HG03097 (cell line): Measurements from ENCODE around the gene HOXB6.

Experiments used
- ATAC-seq: cut with Tn5 transposase; IDR thresholded peaks from one replicate; pipeline ENCODE4 v1.9.1; 2021; ENCODE audit not compliant: unreplicated experiment, low FRiP score

The HOXB6 gene

DNA sequence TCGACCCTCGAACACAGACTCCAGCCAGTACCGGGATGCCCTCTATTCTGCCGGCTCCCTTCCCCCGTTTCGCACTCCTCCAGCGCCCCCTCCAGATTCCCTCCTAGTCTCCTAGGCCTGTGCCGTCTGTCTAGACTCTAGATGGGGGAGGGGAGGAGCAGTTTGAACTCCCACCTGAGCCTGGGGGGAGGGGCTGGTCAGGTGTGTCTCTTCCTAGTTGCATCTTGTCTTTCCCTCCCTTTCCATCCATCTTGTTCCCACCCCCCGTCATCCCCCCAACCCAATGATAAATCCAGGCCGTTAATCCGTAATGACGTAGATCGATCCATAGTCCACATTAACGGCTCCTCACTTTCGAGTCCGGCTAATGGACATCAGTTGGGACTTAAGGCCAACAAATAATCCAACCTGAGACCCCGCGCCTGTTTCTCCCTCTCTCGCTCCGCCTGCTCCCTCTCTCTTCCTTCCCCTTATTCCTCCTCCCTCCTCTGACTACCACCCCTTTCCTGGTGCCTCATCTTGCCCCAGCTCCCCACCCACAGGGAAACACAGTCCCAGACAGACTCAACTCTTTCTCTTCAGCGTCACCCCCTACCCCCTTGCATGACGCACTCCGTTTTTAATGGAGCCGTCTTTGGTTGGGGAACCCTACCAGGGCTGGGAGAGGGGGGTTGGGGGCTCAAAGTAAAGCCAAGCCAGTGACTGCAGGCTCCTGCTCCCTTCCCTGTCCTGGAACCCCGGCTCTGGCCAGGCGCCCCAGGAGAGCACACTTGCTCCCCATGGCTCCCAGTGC is 7.9 kb downstream of the HOXB6 start:
- ATAC-seq = no peak

DNA sequence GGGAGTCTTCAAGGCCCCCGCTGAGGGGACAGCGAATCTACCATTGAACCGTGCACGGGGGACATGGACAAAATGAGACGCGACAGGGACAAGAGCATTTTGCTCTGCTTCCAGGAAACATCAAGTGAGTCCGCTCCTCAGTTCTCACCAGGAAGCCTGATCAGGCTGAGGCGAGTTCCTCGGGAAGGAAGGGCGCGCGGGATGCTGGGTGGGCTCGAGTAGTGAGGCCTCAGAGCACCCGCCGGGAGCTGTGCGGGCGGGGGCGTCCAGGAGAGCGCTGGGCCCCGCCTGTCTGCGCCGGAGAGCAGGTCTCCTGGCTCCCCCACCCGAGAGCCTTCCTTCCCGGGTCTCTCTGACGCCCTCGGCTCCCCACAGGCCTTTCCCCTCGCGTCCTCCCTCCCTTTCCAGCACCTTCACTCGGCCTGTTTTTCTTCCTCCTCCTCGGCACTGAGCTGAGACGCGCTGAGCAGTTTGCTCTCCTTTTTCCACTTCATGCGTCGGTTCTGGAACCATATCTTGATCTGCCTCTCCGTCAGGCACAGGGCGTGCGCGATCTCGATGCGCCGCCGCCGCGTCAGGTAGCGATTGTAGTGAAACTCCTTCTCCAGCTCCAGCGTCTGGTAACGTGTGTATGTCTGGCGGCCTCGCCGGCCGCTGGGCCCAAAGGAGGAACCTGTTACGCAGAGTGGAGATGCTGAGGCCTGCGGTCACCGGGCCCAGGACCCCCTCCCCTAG is 8.6 kb downstream of the HOXB6 start:
- ATAC-seq = no peak

DNA sequence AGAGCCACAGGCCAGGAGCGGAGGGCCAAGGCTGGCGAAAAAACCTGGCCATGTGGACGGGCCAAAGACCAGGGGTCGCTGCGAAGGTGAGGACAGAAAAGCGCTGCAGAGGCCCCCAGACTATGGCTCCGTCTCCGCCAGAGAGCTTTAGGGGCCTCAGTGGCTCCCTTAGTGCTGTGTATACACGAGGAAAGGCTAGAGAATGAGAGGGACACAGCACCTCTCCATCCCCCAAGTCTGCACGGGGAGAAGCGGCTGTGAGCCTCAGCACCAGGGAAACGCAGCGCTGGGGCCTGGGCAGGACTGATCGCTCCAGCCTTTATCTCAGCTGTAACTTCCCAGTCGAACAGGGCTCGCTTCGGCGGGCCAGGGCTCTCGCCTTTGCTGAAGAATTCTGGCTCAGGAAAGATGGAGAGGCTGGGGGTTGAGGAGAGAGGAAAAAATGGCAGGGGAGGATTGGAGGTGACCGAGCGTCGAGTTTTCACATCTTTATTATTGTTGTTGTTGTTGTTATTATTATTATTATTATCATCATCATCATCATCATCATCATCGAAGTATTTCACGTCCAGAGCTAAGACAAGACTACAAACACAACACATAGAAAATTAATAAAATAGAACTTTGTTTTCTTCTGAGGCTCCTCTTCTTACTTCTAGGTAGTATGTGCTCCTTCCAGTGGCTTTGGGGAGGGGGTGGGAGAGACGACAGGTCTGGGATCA is 9.3 kb downstream of the HOXB6 start:
- ATAC-seq = no peak

DNA sequence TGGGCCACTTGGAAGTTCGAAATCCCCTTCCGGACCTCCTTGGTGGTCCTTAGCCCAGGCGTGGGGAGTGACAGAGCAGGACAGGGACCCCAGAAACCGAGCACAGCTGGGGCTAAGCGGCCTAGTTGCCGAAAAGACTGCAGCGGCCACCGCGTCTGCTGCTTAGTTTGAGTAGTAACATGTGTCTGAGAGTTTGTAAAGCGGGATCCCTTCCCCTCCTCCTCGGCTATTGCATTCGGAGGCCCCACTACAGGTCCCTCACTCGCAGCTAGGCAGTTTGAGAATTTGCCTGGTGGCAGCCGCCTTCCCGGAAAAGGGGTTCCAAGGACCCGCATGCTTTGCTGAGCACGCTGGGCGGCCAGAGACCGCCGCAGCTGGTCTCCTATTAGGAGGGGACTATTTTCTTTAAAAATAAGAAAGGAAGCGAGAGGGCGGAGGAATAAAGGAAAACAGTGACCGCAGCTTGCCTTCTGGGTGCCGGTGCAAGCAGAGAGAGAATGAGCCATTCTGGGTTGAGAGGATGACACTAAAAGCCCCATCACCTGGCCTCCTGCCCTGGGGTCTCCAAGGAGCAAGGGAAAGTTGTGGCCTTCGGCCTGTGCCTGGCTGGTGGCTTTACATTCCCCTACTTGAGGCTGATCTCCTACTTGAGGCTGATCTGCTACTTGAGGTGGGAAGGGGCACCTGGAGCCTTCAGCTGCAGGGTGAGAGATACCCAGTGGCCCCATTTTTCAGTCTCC is 10.1 kb downstream of the HOXB6 start:
- no peak for ATAC-seq

DNA sequence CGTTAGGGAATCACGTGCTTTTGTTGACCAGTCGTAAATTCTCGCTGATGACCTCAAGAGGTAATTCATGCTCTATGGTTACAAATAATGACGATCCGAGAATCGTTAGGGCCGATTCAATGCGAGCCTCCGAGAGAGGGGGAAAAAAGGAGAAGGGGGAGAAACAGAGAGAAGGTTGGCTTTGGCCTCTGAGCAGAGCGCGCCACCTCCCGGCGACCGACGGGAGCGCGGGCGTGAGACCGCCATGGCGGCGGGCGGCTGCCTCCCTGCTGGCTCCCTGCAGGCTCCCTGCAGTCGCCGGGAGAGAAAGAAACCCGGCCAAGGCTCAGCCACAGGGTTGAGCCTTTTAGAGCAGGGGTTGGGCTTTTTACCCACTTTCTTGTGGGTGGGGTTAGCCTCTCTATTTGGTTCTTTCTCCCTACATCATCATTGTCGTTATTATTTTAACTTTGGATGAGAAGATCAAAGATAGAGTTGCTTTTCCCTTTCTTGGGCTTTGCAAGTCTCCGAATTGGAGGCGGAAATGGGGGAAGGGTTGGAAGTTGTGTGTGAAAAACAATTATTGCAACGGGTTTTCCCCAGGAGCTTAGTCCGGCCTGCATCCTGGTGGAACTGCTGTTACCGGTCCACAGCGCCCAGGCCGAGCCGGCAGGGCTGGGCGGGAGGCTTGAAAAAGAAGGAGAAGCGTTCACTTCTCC is 10.8 kb downstream of the HOXB6 start:
- no peak for ATAC-seq

DNA sequence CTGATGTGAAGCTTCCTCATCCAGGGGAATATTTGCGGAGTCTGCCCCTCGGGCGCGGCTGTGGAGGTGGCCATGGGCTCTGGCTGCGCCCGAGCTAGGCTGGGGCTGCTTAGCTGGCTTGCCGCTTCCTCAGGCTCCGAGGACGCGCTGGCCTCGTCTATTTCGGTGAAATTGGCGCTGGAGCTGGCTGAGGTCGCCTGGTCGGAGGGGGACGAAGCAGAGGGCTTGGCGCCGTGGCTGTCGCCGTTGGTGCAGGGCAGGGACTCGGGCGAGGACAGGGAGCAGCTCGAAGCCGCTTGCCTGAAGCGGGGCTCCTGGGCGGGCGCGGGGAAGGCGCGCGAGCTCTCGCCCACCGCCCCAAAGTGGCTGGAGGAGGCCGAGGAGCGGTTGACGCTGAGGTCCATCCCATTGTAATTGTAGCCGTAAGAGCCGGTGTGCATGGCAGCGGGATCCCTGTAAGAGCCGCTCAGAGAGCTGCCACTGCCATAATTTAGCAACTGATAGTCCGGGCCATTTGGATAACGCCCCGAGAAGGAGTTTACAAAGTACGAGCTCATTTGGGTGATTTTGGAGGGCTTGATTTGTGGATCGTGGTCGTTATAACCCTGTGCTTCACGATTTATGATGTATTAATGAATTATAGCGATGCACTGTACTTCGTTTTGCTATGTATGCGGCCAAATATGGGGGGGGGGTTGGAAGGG is 11.5 kb downstream of the HOXB6 start, which contains the start of gene HOXB5:
TSS of gene HOXB5 (minus strand) at position 654 of the 704 bp plus-strand sequence. CDS start at position 557, 97 bp downstream.
- ATAC-seq = no peak

DNA sequence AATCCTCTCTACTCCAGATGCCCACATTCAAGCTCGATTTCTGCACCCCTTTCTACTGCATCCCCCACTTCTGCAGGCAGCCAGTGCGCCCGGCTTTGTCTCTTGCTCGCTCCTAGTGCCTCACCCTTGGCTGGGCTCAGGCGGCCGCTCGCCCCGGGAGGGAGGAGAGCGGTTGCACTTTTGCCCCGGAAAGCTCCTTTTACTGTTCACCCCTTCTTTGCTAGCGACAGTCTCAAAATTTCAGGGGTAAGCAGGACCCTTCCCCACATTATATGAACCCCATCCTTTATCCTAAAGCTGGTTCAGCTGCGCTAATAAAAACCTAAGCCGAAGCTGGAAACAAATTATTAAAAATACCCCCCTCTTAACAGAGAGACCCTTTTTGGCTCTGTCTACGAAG is 12.2 kb downstream of the HOXB6 start:
- ATAC-seq = no peak

DNA sequence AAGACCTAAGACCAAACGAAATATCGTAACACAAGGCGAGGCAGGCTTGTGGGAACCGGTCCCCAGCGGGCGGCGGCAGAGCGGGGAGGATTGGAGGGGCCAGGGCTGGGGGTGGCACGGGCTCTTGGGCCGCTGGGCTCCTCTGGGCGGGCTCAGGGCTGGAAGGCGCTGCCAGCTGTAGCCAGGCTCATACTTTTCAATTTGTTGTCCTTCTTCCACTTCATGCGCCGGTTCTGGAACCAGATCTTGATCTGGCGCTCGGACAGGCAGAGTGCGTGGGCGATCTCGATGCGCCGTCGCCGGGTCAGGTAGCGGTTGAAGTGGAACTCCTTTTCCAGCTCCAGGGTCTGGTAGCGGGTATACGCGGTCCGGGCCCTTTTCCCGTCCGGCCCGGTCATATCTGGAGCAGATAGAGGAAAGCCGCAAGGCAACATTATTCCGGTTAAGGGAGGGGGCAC is 12.7 kb downstream of the HOXB6 start:
- no peak for ATAC-seq

DNA sequence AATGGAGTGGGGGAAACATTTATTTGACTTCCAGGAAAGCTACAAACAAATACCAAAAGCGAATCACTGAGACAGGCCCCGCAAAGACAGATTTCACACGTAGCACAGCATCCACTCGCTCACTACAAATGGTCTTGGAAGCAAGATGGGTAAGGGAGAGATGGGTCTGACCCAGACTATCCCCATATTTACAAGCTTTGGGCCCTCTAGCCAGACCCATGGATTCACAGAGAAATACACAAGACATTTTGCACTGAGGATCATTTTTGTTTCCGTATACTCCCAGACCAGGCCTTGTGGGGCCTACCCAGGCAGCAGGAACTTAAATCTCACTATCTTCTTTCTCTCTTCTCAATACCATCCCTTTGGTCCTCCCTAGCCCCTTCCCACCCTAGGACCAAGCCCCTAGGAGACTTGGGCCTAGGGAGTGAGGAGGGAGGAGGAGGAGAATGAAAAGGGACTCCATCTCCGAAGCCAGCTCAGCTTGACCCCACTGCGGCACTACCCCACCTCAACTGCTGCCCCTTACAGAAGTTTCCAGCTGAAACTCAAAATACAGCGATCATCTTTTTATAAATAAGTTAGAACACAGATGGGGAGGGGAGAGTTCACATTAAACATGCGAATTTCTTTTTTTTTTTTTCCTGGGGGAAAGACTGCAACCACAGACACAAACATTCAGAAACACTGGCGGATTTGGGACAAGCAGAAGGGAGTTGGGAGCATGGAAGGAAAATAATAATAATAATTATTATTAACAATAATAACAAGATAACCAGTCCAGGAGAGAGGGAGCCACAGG is 13.3 kb downstream of the HOXB6 start:
- no peak for ATAC-seq

DNA sequence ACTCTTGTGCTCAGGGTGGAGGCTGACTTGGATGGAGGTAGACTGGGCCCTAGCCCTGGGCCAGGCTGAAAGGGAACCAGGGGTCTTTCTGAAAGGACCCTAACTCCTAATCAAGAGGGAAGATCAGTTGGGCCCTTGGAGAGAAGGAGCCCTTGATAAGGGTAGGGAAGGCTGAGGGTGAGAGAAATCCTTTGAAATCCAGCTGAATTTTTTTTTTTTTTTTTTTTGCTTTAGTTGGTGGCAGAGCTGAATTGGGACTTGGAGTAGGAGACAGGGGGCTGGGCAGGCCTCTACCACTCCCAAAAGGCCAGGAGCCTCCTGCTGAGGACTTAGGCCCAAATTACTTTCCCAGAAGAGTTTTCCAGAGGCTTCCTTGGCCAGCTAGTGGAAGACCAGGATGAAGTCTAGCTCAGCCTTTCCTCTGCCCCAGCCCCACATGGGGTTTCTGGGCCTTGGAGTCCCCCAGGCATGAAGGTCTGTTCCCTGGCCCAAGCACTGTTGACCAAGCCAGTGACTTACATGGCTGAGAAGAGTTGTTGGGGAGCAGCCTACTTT is 14.1 kb downstream of the HOXB6 start:
- no peak for ATAC-seq

DNA sequence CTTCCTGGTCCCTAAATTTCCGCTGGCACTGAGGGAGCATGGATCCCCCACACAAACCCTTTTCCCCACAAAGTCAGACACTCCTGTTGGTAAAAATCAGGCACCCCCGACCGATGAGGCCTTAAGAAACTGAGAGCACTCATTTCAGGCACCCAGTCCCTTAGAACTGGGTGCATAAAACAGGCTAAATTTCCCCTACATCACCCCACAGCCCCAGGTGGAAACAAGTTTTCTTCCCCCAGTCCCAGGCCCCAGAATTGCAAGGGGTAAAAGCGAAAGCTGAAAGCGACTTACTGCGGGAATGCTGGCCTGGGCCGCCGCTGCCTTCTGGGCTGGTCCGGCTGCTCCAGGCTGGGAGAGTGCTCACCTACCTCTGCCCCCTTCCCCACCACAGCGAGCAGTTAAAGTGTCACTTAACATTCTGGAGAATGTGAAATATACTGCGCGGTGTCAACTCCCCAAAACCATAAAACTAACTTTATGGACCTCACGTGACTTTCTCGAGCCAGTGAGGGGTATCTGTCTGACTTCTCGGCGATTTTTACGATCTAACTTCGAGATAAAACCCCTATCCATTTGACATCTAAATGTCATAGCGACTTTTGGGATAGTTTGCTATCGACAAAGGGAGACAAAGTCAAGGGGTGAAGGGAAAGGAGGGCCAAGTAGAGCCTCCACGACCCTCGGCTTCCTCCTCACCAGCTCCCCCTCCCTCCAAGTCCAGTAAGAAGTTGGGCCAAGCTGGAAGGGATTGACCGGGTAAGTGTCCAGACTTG is 14.8 kb downstream of the HOXB6 start, which contains the start of gene HOXB3:
TSS of gene HOXB3 (minus strand) at position 411 of the 776 bp plus-strand sequence. CDS start 37,767 bp downstream, outside the sequence.
- no peak for ATAC-seq

DNA sequence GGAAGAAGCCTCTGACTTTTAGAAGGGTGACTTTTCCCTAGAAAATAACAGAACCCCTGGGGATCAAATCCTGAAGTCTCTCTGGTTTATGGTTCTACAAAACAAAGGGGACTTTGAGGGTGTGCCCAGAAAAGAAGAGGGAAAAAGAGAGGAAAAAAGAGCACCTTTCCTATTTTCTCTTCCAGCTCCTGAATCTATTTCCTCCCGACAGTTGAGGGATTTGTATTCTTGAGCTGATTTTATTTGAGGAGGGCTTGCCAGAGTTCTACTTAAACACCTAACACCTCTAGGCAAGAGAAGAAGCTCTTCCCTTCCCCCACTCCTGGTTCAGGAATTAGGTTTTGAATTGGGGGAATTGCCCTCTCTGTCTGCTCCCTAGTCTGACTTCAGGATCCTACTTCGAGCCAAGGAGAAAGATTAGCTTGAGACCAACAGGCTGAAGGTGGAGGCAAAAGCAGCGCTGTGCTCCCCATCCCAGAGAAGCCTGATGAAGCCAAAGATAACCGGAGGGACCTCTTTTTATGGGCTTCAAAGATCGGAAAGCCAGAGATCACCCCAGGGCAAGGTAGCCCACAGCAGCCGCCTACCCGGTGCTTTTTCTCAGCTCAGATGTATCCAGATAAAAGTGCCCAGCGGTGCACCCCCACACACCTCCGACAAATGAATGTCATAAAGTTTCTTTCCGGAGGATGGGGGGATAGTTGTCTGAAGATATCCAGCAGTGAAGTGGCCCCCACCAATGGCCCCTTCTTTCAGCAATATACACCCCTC is 15.5 kb downstream of the HOXB6 start:
- no peak for ATAC-seq

DNA sequence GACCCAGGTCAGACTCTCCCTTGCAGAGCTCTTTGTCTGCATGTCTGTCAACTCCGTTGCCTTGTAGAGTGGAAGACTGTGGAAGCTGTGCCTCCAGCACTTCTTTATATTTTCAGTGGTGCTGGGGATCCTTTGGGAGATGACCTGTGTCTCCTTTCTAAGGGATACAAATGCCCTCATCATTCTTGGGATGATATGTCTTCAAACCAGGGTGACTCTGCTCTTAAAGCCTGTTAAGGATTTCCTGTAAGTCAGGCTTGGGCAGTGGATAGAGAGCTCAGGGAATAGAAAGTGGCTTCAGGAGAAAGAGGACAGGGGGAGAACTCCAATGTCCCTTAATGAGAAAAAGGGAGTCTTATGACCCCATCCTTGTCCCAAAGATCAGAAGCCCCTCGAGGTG is 16.3 kb downstream of the HOXB6 start:
- no peak for ATAC-seq

DNA sequence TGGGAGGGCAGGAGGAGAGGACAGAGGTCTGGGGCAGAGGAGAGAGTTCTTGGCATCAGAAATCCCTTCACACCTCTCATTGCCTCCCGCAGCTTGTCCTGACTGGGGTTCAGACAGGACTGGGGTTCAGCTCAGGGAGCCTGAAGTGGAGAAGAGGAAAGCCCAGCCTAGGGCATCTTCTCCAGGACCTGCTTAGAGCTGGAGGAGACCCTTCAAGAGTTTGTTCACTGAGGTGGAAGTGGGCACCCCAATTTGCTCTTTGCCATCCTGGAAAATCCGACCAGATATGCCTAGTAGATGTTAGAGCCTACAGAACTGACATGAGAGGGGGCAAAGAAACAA is 16.7 kb downstream of the HOXB6 start:
- ATAC-seq = no peak

DNA sequence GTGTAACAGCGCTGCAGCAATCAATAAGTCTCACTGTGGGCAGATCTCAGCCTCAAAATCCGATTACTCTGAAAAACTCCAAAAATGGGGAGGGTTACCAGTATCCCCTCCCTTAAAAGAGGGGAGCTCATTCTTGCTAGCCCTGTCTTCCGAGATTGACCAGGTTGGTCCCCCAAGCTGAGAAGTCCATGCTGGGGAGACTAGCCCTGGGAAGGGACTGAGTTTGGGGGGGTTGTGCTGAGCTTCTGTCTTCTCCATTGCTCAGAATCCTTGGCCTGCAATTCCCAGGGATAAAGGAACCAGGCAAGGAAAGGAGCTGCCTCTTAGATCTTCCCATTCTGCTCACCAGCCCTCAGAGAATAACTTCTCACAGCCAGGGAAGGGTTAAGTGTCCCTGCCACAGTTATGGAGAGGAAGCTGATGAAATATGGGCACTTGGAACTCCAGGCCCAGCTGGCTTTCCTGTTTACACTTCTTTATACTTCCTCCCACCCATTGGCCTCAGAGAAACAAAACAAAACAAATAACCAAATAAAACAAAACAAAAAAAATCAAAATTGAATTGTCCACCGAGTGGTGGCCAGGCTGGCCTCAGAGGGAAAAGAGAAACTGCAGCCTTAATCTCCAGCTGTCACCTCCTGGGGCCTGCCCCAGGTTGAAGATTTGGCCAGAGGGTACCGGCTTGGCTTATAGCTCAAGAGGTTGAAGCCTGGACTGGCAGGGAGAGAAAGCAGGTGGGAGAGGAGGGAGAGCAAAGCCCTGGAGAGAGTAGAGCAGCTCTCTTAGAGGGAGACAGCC is 17.3 kb downstream of the HOXB6 start:
- ATAC-seq = no peak
